Stomach smooth muscle (tissue), 2 donors: Measurements from ENCODE around the gene EVA1C.

ENCODE experiments used
- H3K27ac ChIP-seq: one replicate; pipeline ENCODE4 v1.7.0; 2013; ENCODE audit warnings: mild to moderate bottlenecking, low read length, inconsistent platforms
- H3K27me3 ChIP-seq, 2 donors: one replicate each; pipeline ENCODE4 v1.7.0; 2013; ENCODE audit warnings: low read length in 2 of 2; ENCODE audit not compliant: insufficient read depth in 2 of 2, control insufficient read depth in 1 of 2
- H3K36me3 ChIP-seq, 2 donors: one replicate each; pipeline ENCODE4 v1.7.0; 2013; ENCODE audit warnings: low read length in 2 of 2; ENCODE audit not compliant: control insufficient read depth in 2 of 2, insufficient read depth in 2 of 2
- H3K4me1 ChIP-seq: one replicate; pipeline ENCODE4 v1.7.0; 2013; ENCODE audit warnings: low read length; ENCODE audit not compliant: control insufficient read depth, insufficient read depth
- H3K4me3 ChIP-seq, 2 donors: one replicate each; pipeline ENCODE4 v1.7.0; 2013; ENCODE audit warnings: low read length in 2 of 2
- H3K9ac ChIP-seq, 2 donors: one replicate each; pipeline ENCODE4 v1.7.0; 2013; ENCODE audit warnings: low read length in 2 of 2, mild to moderate bottlenecking in 1 of 2
- H3K9me3 ChIP-seq, 2 donors: one replicate each; pipeline ENCODE4 v1.7.0; 2013; ENCODE audit warnings: low read length in 2 of 2; ENCODE audit not compliant: control insufficient read depth in 2 of 2
- donor health status: healthy.
- donor health status: Pancreatic carcinoma.

Gene EVA1C

GRCh38 chr21:32476661-32477423, 64.3 kb downstream of the EVA1C start:
- Histone ChIP-seq H3K4me1 (peaks cover 9% of the 10 kb centered on the region), H3K27me3 (no peaks in the 10 kb centered on the region), H3K27ac (no peak overlapping the region), H3K9me3 (no peaks in the 10 kb centered on the region), H3K4me3 (no peak overlapping the region), H3K36me3 (peaks cover 8 to 13% of the 10 kb centered on the region in 2 donors), H3K9ac (no peak overlapping the region)

- no peak overlapping the region for H3K9ac ChIP-seq
- H3K4me1 ChIP-seq = peaks cover 9% of the 10 kb centered on the region
- H3K27ac ChIP-seq = no peak overlapping the region
- no peaks in the 10 kb centered on the region for H3K27me3 ChIP-seq
- peaks cover 8 to 13% of the 10 kb centered on the region in 2 donors for H3K36me3 ChIP-seq
- no peak overlapping the region for H3K4me3 ChIP-seq
- H3K9me3 ChIP-seq = no peaks in the 10 kb centered on the region
Measured at GRCh38 chr21:32477424-32477745, 64.9 kb downstream of the EVA1C start.

GRCh38 chr21:32481875-32482408, 69.4 kb downstream of the EVA1C start:
- Histone ChIP-seq H3K9me3 (no peaks in the 10 kb centered on the region), H3K27me3 (no peaks in the 10 kb centered on the region), H3K36me3 (peaks cover under 1 to 7% of the 10 kb centered on the region in 2 donors), H3K4me1 (no peaks in the 10 kb centered on the region), H3K9ac (no peak overlapping the region), H3K4me3 (no peak overlapping the region), H3K27ac (no peak overlapping the region)

- Histone ChIP-seq H3K9ac (no peak overlapping the region), H3K9me3 (no peaks in the 10 kb centered on the region), H3K27me3 (no peaks in the 10 kb centered on the region), H3K4me3 (no peak overlapping the region), H3K36me3 (peaks cover 0 to 7% of the 10 kb centered on the region in 2 donors), H3K27ac (no peak overlapping the region), H3K4me1 (no peaks in the 10 kb centered on the region)
Measured at GRCh38 chr21:32482565-32483292, 70.2 kb downstream of the EVA1C start.

GRCh38 chr21:32483293-32483595, 70.7 kb downstream of the EVA1C start:
- H3K36me3 ChIP-seq = peaks cover 0 to 7% of the 10 kb centered on the region in 2 donors
- H3K27ac ChIP-seq = no peak overlapping the region
- no peaks in the 10 kb centered on the region for H3K4me1 ChIP-seq
- H3K4me3 ChIP-seq = no peak overlapping the region
- no peak overlapping the region for H3K9ac ChIP-seq
- H3K27me3 ChIP-seq = no peaks in the 10 kb centered on the region
- H3K9me3 ChIP-seq = no peaks in the 10 kb centered on the region

GRCh38 chr21:32484706-32485380, 72.3 kb downstream of the EVA1C start:
- H3K36me3 ChIP-seq = peaks cover 0 to 7% of the 10 kb centered on the region in 2 donors
- no peak overlapping the region for H3K27ac ChIP-seq
- no peak overlapping the region for H3K4me3 ChIP-seq

GRCh38 chr21:32492376-32492775, 79.9 kb downstream of the EVA1C start:
- Histone ChIP-seq H3K9me3 (no peaks in the 10 kb centered on the region), H3K9ac (no peak overlapping the region), H3K4me3 (no peak overlapping the region), H3K27me3 (no peaks in the 10 kb centered on the region), H3K36me3 (peaks cover 10 to 18% of the 10 kb centered on the region in 2 donors), H3K27ac (no peak overlapping the region), H3K4me1 (no peaks in the 10 kb centered on the region)

More at GRCh38 chr21:32484706-32485380, 72.3 kb downstream of the EVA1C start:
- no peak overlapping the region for H3K9ac ChIP-seq
- H3K9me3 ChIP-seq = no peaks in the 10 kb centered on the region
- no peaks in the 10 kb centered on the region for H3K4me1 ChIP-seq
- no peaks in the 10 kb centered on the region for H3K27me3 ChIP-seq

- H3K9ac ChIP-seq = no peak overlapping the region
- peaks cover 14 to 18% of the 10 kb centered on the region in 2 donors for H3K36me3 ChIP-seq
- no peaks in the 10 kb centered on the region for H3K27me3 ChIP-seq
- H3K4me1 ChIP-seq = peaks cover 13% of the 10 kb centered on the region
- H3K27ac ChIP-seq = no peak overlapping the region
- no peak overlapping the region for H3K4me3 ChIP-seq
- no peaks in the 10 kb centered on the region for H3K9me3 ChIP-seq
Measured at GRCh38 chr21:32494934-32495709, 82.6 kb downstream of the EVA1C start.

- Histone ChIP-seq H3K9ac (no peak overlapping the region), H3K27me3 (no peaks in the 10 kb centered on the region), H3K4me1 (peaks cover 13% of the 10 kb centered on the region), H3K27ac (no peak overlapping the region), H3K4me3 (no peak overlapping the region), H3K36me3 (peaks cover 14% of the 10 kb centered on the region in 2 donors), H3K9me3 (no peaks in the 10 kb centered on the region)
Measured at GRCh38 chr21:32496568-32496967, 84.1 kb downstream of the EVA1C start.
